ENCODE results near the gene GFER. TPM values are rescaled to one million over a fixed set of nuclear protein-coding genes. Genes with fewer than 3 reads are reported as not detected.
A peak's percentile ranks its signal among the peaks of the same experiment; 100 is the strongest.

The GFER gene
- total and polyA plus RNA-seq, 9 of the 15 experiments (the other 6 are each of a cell fraction or from before 2014, with no cell fraction given) = 4.3 to 53.7 (median 19.8) TPM

DNA sequence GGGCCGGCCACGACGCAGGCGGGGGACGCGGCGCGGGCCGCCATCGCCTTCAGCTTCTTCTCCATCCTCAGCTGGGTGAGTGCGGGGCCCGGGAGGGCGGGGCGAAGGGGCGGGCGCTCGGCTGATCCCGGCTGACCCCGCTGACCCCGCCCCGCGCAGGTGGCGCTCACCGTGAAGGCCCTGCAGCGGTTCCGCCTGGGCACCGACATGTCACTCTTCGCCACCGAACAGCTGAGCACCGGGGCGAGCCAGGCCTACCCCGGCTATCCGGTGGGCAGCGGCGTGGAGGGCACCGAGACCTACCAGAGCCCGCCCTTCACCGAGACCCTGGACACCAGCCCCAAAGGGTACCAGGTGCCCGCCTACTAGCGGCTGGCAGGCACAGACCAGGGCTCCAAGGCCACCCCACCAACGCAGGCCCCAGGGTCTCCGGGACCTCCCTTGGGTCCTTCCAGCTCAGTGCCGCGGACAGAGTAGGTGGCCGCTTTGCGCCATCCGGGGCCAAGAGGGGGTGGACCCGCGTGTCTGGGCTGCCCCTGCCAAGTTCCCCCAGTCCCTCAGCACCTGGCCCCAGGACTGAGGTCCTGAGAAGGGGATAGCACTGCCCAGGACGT is 8.8 kb downstream of the GFER start:
- Histone ChIP-seq H3K9me3 (replicated peaks; ENCODE audit: control insufficient read depth, insufficient read depth, low read depth, low read length) (no peaks in the 10 kb centered on the region), H3K4me3 (peak overlapping the region; percentile 64), H2AFZ (ENCODE audit: low read depth, low read length) (peak overlapping the region; percentile 87), H3K9me1 (ENCODE audit: control insufficient read depth, insufficient read depth, low read length) (no peaks in the 10 kb centered on the region), H4K20me1 (replicated peaks; ENCODE audit: control insufficient read depth, insufficient read depth, low read length) (no peaks in the 10 kb centered on the region; the same call in 1 of the 2 replicates), H3K79me2 (ENCODE audit: control insufficient read depth, insufficient read depth, low read length) (peaks cover 31% of the 10 kb centered on the region), H3K27me3 (ENCODE audit: control insufficient read depth in 2 of 2, insufficient read depth in 2 of 2, low read length in 2 of 2) (no peaks in the 10 kb centered on the region), H3K4me2 (ENCODE audit: insufficient read depth, low read length) (peak overlapping the region; percentile 87), H3K4me1 (replicated peaks in 1 of 2; ENCODE audit: control insufficient read depth in 2 of 2, insufficient read depth in 2 of 2, low read length in 2 of 2) (peaks cover 29 to 55% of the 10 kb centered on the region in 2 experiments), H3K36me3 (ENCODE audit: control insufficient read depth, insufficient read depth, low read length) (peaks cover 28% of the 10 kb centered on the region; the same call in 2 of the 3 replicates), H3K27ac (ENCODE audit: extremely low read depth, low read depth, low read length) (peak overlapping the region; percentile 94), H3K9ac (ENCODE audit: insufficient read depth in 1 of 2, low read depth in 2 of 2, low read length in 2 of 2) (peak overlapping the region; percentile 80 to 96)
- in situ Hi-C loops (cut with MboI) (no loop called here), intact Hi-C loops (cut with micrococcal nuclease) (loop anchor here (2.0 kb wide), 1 partner anchor 16 kb away; the partner anchor contains the start of gene ZNF598)
- CTCF ChIA-PET (ENCODE audit: low intra/inter-chr PET ratio) = no interaction called here
- WGBS (ENCODE audit: insufficient coverage, low coverage, missing lambda C conversion rate) = 2% methylated on average over 40 of the region's 50 CpGs
- FAIRE-seq = no peak
- POLR2A ChIA-PET = interaction anchor here (0.6 to 5.5 kb wide), 6 partner anchors 12 to 435 kb away, joined by 3 to 50 read pairs (median 3); partner anchors contain the start of genes RNF151 and RPS2
- peak; percentile 43 for ATAC-seq
- BruUV-seq (replicated peaks) = no TSS peak
- peak; percentile 62 to 83 (median 75) for DNase-seq (ENCODE audit: extremely low read depth in 1 of 4, low spot score in 3 of 4)
- TF ChIP-seq ATF7 (IDR thresholded peaks at IDR 0.05) = 0 out of 2 replicates have a peak, but pooled peaks have one; percentile 18
- no peak for TF ChIP-seq ZNF41 (CRISPR knock-in tag; conservative IDR thresholded peaks at IDR 0.05)
- no peak for TF ChIP-seq TAF1 (IDR thresholded peaks at IDR 0.05; ENCODE audit: control insufficient read depth, extremely low read depth, insufficient read depth, low read length, severe bottlenecking)
- TF ChIP-seq, protein P1, sequence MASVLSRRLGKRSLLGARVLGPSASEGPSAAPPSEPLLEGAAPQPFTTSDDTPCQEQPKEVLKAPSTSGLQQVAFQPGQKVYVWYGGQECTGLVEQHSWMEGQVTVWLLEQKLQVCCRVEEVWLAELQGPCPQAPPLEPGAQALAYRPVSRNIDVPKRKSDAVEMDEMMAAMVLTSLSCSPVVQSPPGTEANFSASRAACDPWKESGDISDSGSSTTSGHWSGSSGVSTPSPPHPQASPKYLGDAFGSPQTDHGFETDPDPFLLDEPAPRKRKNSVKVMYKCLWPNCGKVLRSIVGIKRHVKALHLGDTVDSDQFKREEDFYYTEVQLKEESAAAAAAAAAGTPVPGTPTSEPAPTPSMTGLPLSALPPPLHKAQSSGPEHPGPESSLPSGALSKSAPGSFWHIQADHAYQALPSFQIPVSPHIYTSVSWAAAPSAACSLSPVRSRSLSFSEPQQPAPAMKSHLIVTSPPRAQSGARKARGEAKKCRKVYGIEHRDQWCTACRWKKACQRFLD (CRISPR knock-in tag; IDR thresholded peaks at IDR 0.05) = peak; percentile 20; the same call in 1 of the 2 replicates
- TF ChIP-seq, protein P2, sequence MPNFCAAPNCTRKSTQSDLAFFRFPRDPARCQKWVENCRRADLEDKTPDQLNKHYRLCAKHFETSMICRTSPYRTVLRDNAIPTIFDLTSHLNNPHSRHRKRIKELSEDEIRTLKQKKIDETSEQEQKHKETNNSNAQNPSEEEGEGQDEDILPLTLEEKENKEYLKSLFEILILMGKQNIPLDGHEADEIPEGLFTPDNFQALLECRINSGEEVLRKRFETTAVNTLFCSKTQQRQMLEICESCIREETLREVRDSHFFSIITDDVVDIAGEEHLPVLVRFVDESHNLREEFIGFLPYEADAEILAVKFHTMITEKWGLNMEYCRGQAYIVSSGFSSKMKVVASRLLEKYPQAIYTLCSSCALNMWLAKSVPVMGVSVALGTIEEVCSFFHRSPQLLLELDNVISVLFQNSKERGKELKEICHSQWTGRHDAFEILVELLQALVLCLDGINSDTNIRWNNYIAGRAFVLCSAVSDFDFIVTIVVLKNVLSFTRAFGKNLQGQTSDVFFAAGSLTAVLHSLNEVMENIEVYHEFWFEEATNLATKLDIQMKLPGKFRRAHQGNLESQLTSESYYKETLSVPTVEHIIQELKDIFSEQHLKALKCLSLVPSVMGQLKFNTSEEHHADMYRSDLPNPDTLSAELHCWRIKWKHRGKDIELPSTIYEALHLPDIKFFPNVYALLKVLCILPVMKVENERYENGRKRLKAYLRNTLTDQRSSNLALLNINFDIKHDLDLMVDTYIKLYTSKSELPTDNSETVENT (CRISPR knock-in tag; IDR thresholded peaks at IDR 0.05) = no peak
- TF ChIP-seq SP2 (IDR thresholded peaks at IDR 0.05; ENCODE audit: extremely low read depth, low read depth, low read length, poor library complexity, severe bottlenecking) = no peak
- TF ChIP-seq GATA2 (CRISPR knock-in tag; IDR thresholded peaks at IDR 0.05) = no peak
- TF ChIP-seq ZNF511 (CRISPR knock-in tag; IDR thresholded peaks at IDR 0.05) = peak; percentile 7; the same call in 1 of the 2 replicates
- TF ChIP-seq CXXC5 (CRISPR knock-in tag; IDR thresholded peaks at IDR 0.05) = peak; percentile 29; the same call in 1 of the 2 replicates
- TF ChIP-seq VEZF1 (CRISPR knock-in tag; IDR thresholded peaks at IDR 0.05) = peak; percentile 48; the same call in 1 of the 2 replicates
- peak; percentile 9 for TF ChIP-seq DACH1 (IDR thresholded peaks at IDR 0.05; ENCODE audit: partially characterized antibody)
- no peak; the same call in 1 of the 2 replicates for TF ChIP-seq POLR2A (conservative IDR thresholded peaks at IDR 0.05)
- TF ChIP-seq SIRT6 (IDR thresholded peaks at IDR 0.05; ENCODE audit: low read depth, low read length) = no peak
- TF ChIP-seq CHD2 (IDR thresholded peaks at IDR 0.05; ENCODE audit: low read depth, low read length) = no peak
- TF ChIP-seq NRF1 (conservative IDR thresholded peaks at IDR 0.05 in 1 of 2, IDR thresholded peaks at IDR 0.05 in 1 of 2) = peak; percentile 74 to 76
- TF ChIP-seq TAF15 (IDR thresholded peaks at IDR 0.05; ENCODE audit: low read depth, low read length) = no peak
